AG04449 (cell line): ENCODE data around the gene ARFGAP2.
"Not testable (repeated sequence)": the region's sequence is repeated elsewhere in the genome, so short reads cannot be mapped to it uniquely, and the experiment has no call there.

ENCODE experiments used
- CTCF ChIA-PET: fragments of 350-600 bp; formaldehyde crosslinking; extraction: SDS; loops from one replicate; lab custom pipeline; 2021; ENCODE audit warnings: antibody characterized with exemption; lab: Yijun Ruan, JAX
- POLR2A ChIA-PET: fragments of 400-600, 350-600 bp; formaldehyde crosslinking; extraction: SDS; loops from one replicate; lab custom pipeline; 2020; ENCODE audit warnings: antibody characterized with exemption, inconsistent platforms; lab: Yijun Ruan, JAX
- DNase-seq: peaks from one replicate; pipeline ENCODE4 v3.0.0-alpha.2; 2010; ENCODE audit warnings: low read depth, low spot score
- H3K4me3 ChIP-seq: 2 replicates; pipeline ENCODE4 v1.5.1; 2011; ENCODE audit warnings: low read depth, mild to moderate bottlenecking, control low read depth, low read length
- TF ChIP-seq, protein P1 (sequence below): IDR thresholded peaks from one replicate; pipeline ENCODE4 v1.5.1; 2011; ENCODE audit warnings: mild to moderate bottlenecking, moderate library complexity, low read length, control low read depth, inconsistent platforms; ENCODE audit not compliant: insufficient read depth; ENCODE audit errors: missing control alignments

ARFGAP2 gene

DNA sequence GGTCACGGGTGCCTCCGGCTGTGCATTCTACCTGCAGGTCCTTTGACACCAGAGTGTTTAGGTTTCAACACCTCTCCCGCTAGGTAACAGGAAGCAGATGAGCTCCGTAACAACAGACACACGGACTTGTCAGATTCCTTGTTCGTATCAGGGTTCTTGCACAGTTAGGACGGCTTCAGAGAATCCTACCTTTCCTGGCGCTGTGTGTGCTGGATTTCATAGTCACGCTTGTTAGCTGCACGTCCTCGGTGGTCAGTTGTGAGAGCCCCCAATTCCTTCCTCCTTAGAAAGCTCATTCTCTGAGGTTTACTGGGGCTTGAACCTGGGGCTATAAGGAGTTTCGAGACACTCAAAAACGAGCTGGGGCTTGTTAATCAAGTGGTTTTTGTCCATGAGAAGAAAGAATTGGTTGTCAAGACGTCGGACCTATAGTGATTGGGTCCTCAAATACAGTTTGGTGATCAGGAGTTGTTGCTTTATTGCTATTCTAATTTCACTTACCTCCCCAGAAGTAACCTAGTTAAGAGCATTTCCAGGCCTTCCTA is 38.8 kb upstream of the ARFGAP2 start:
- ChIA-PET POLR2A (interaction anchor here (1.0 to 2.3 kb wide), 5 partner anchors 11 to 33 kb away, joined by 3 to 8 read pairs (median 5); partner anchors contain the start of gene ACP2), CTCF (interaction anchor here (0.9 to 3.9 kb wide), 10 partner anchors 15 to 139 kb away, joined by 3 to 19 read pairs (median 4); partner anchors contain the start of gene ARFGAP2)
- H3K4me3 ChIP-seq = peak overlapping the region; percentile 72
- DNase-seq = no peak
- TF ChIP-seq, protein P1, sequence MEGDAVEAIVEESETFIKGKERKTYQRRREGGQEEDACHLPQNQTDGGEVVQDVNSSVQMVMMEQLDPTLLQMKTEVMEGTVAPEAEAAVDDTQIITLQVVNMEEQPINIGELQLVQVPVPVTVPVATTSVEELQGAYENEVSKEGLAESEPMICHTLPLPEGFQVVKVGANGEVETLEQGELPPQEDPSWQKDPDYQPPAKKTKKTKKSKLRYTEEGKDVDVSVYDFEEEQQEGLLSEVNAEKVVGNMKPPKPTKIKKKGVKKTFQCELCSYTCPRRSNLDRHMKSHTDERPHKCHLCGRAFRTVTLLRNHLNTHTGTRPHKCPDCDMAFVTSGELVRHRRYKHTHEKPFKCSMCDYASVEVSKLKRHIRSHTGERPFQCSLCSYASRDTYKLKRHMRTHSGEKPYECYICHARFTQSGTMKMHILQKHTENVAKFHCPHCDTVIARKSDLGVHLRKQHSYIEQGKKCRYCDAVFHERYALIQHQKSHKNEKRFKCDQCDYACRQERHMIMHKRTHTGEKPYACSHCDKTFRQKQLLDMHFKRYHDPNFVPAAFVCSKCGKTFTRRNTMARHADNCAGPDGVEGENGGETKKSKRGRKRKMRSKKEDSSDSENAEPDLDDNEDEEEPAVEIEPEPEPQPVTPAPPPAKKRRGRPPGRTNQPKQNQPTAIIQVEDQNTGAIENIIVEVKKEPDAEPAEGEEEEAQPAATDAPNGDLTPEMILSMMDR = no peak

DNA sequence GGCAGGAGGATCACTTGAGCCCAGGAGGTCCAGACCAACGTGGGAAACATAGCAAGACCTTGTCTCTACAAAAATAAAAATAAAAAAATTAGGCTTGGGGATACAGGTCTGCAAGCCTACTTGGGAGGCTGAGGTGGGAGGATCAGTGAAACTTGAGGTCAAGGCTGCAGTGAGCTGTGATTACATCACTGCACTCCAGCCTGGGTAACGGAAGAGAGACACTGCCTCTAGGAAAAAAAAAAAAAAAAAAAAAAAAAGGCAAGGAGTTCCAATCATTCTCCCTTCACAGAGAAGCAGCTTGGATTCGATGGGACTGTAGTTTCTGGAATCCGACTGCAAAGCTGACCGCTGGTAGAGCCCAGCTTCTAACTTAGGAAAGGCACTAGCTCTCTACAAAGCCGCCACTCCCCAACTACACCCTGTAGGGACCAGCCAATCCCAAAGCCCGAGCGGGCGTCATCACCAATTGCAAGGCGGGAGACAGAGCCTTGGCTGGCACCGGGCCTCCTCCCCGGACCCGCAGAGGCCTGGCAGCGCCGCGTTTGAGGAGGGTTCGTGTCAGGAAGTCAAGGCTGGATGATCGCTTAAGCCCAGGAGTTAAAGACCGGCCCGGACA is 37.4 kb upstream of the ARFGAP2 start:
- no peak for DNase-seq
- POLR2A ChIA-PET = interaction anchor here (0.6 to 2.3 kb wide), 6 partner anchors 9 to 29 kb away, joined by 3 to 8 read pairs (median 5); no protein-coding TSS in a partner anchor

DNA sequence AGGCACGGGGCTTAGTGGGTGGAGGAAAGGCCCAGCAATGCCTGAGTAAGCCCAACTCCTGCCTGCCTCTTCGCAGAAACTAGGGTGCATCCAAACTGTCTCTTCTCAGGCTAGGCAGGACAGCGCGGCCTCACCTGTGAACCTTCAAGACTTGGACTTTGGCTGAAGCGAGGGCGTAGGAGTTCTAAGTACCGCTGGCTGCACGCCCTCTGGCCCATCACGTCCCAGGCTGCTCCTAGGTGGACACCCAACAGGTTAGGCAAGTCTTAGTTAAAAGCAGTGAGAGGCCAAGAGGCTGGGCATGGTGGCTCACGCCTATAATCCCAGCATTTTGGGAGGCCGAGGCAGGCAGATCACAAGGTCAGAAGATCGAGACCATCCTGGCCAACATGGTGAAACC is 36.3 kb upstream of the ARFGAP2 start:
- TF ChIP-seq, protein P1 = no peak
- H3K4me3 ChIP-seq = no peak overlapping the region
- no peak for DNase-seq
- CTCF ChIA-PET = no interaction called here
- POLR2A ChIA-PET = no interaction called here

More for the DNA sequence above, 37.4 kb upstream of the ARFGAP2 start:
- CTCF ChIA-PET = interaction anchor here (0.9 to 3.9 kb wide), 3 partner anchors 29 to 42 kb away, joined by 3 to 19 read pairs (median 5); partner anchors contain the start of gene ARFGAP2
- TF ChIP-seq, protein P1 = no peak
- peak overlapping the region; percentile 48 for H3K4me3 ChIP-seq

DNA sequence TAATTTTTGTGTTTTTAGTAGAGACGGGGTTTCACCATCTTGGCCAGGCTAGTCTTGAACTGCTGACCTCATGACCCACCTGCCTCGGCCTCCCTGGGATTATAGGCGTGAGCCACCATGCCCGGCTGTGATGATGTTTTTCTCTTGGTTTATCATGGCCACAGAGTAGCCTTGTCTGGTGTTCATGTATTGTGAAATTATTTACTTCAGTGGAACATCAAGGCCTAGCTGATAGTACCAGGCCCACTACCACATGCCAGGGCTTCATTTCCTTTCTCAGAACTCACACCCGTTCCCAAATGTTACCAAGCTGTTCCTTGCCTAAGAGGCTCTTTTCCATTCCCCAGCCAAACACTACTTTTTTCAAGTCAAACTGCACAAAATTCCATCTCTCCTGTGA is 31.9 kb upstream of the ARFGAP2 start:
- ChIA-PET POLR2A (no interaction called here), CTCF (interaction anchor here (1.7 kb wide), 1 partner anchor 24 kb away, joined by 3 read pairs; no protein-coding TSS in a partner anchor)
- no peak overlapping the region for H3K4me3 ChIP-seq
- TF ChIP-seq, protein P1 = no peak
- no peak for DNase-seq

DNA sequence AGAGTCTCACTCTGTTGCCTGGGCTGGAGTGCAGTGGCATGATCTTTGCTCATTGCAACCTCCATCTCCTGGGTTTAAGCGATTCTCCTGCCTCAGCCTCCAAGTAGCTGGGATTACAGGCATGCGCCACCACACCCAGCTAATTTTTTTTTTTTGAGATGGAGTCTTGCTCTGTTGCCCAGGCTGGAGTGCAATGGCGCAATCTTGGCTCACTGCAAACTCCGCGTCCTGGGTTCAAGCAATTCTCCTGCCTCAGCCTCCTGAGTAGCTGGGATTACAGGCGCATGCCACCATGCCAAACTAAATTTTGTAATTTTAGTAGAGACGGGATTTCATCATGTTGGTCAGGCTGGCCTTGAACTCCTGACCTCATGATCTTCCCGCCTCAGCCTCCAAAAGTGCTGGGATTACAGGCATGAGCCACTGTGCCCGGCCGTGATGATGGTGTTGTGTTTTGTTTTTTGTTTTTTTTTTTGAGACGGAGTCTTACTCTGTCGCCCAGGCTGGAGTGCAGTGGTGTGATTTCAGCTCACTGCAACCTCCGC is 31.4 kb upstream of the ARFGAP2 start:
- POLR2A ChIA-PET, DNase-seq: not testable (repeated sequence)

DNA sequence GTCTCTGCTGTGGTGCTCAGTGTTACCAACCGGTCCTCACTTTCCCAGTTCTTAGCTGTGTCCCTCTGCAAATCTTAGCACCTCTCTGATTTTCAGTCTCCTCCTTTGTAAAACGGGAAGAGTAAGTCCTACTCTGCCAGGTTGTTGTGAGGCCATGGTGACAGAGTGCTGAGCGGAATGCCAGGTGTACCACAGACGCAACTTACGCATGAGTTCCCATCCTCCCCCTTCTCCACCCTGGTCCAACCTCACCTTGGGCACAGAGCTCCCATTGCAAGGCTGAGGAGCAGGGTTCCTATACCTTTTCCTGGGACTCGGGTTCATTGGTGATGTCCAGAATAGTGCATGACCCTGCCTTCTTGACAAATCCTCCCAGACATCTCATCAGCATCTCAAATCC is 30.8 kb upstream of the ARFGAP2 start:
- no peak for DNase-seq
- POLR2A ChIA-PET = no interaction called here
- no peak overlapping the region for H3K4me3 ChIP-seq
- TF ChIP-seq, protein P1 = no peak
- CTCF ChIA-PET = no interaction called here

More for the DNA sequence above, 31.4 kb upstream of the ARFGAP2 start:
- H3K4me3 ChIP-seq, CTCF ChIA-PET: not testable (repeated sequence)

DNA sequence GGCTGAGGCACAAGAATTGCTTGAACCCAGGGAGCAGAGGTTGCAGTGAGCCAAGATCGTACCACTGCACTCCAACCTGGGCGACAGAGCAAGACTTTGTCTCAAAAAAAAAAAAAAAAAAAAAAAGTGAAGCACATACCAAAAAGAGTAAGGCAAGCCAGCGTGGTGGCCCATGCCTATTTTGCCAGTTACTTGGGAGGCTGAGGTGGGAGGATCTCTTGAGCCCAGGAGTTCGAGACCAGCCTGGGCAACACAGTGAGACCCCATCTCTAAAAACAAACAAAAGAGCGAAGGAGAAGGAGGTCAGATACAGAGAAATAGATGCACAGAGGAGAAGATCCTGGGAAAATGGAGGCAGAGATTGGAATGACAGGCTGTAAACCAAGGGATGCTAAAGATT is 29.9 kb upstream of the ARFGAP2 start:
- not testable (repeated sequence) for H3K4me3 ChIP-seq, DNase-seq
- POLR2A ChIA-PET = interaction anchor here (0.5 kb wide), 1 partner anchor 29 kb away, joined by 3 read pairs; no protein-coding TSS in a partner anchor
- CTCF ChIA-PET = interaction anchor here (1.1 to 3.0 kb wide), 2 partner anchors 19 to 53 kb away, joined by 3 to 9 read pairs; no protein-coding TSS in a partner anchor
